DMS79 treated with DMSO at 0.1 percent for 48 hours (cell line): Measurements from ENCODE around the gene PELI2.
A peak's percentile ranks its signal among the peaks of the same experiment; 100 is the strongest.
"Not testable (repeated sequence)": the region's sequence is repeated elsewhere in the genome, so short reads cannot be mapped to it uniquely, and the experiment has no call there.

Source experiments
- DNase-seq: peaks from one replicate; lab custom pipeline; 2025; lab: John Stamatoyannopoulos, UW

Gene PELI2

GRCh38 chr14:56143025-56143424, 24.8 kb downstream of the PELI2 start:
- DNase-seq: no peak

- DNase-seq: no peak
Observed at GRCh38 chr14:56144176-56144575, 26.0 kb downstream of the PELI2 start.

GRCh38 chr14:56145181-56145769, 27.1 kb downstream of the PELI2 start:
- DNase-seq: no peak

- DNase-seq: no peak
Observed at GRCh38 chr14:56145965-56146364, 27.8 kb downstream of the PELI2 start.

GRCh38 chr14:56147449-56147848, 29.2 kb downstream of the PELI2 start:
- DNase-seq: no peak

GRCh38 chr14:56147986-56148901, 30.0 kb downstream of the PELI2 start:
- peak; percentile 40 for DNase-seq

GRCh38 chr14:56149151-56149550, 30.9 kb downstream of the PELI2 start:
- no peak for DNase-seq

GRCh38 chr14:56149995-56150394, 31.8 kb downstream of the PELI2 start:
- peak; percentile 78 for DNase-seq

- DNase-seq: peak; percentile 61
Observed at GRCh38 chr14:56150645-56151345, 32.6 kb downstream of the PELI2 start.

GRCh38 chr14:56152221-56152620, 34.0 kb downstream of the PELI2 start:
- no peak for DNase-seq

GRCh38 chr14:56153267-56153666, 35.1 kb downstream of the PELI2 start:
- no peak for DNase-seq

- no peak for DNase-seq
Observed at GRCh38 chr14:56154321-56154720, 36.1 kb downstream of the PELI2 start.

GRCh38 chr14:56156096-56156495, 37.9 kb downstream of the PELI2 start:
- no peak for DNase-seq

- DNase-seq: no peak
Observed at GRCh38 chr14:56159066-56159465, 40.9 kb downstream of the PELI2 start.

GRCh38 chr14:56160088-56160487, 41.9 kb downstream of the PELI2 start:
- DNase-seq: no peak

- no peak for DNase-seq
Observed at GRCh38 chr14:56161658-56162057, 43.4 kb downstream of the PELI2 start.

GRCh38 chr14:56162476-56162875, 44.3 kb downstream of the PELI2 start:
- DNase-seq: no peak

- not testable (repeated sequence) for DNase-seq
Observed at GRCh38 chr14:56166579-56166978, 48.4 kb downstream of the PELI2 start.

GRCh38 chr14:56168007-56168616, 49.9 kb downstream of the PELI2 start:
- DNase-seq: no peak

GRCh38 chr14:56170028-56170427, 51.8 kb downstream of the PELI2 start:
- no peak for DNase-seq

- no peak for DNase-seq
Observed at GRCh38 chr14:56170877-56171422, 52.7 kb downstream of the PELI2 start.

GRCh38 chr14:56172074-56172473, 53.9 kb downstream of the PELI2 start:
- DNase-seq: no peak
